NCI-H226 (cell line): ENCODE results near the gene UROC1.

Experiments
- DNase-seq: peaks from one replicate; pipeline ENCODE4 v3.0.0-alpha.2; 2015

UROC1 gene

GRCh38 chr3:126529585-126530170 lies 12.1 kb upstream of the UROC1 start:
- no peak for DNase-seq

- DNase-seq, result no peak
Observed at GRCh38 chr3:126528800-126529541, 11.4 kb upstream of the UROC1 start.

- no peak for DNase-seq
Observed at GRCh38 chr3:126528419-126528799, 10.8 kb upstream of the UROC1 start.

- DNase-seq, result no peak
Observed at GRCh38 chr3:126527455-126528211, 10.1 kb upstream of the UROC1 start.

GRCh38 chr3:126527006-126527405 lies 9.4 kb upstream of the UROC1 start:
- no peak for DNase-seq

- DNase-seq, result no peak
Observed at GRCh38 chr3:126526668-126527005, 9.1 kb upstream of the UROC1 start.

- DNase-seq, result no peak
Observed at GRCh38 chr3:126525853-126526667, 8.5 kb upstream of the UROC1 start.

GRCh38 chr3:126525091-126525852 lies 7.7 kb upstream of the UROC1 start:
- DNase-seq, result no peak

GRCh38 chr3:126524429-126524988 lies 6.9 kb upstream of the UROC1 start:
- DNase-seq, result peak; percentile 18

GRCh38 chr3:126523745-126524428 lies 6.3 kb upstream of the UROC1 start, which contains the start of gene CHST13:
TSS of gene CHST13 (plus strand) at chr3:126524155. CDS start at chr3:126524333, 178 bp downstream.
- peak; percentile 50 for DNase-seq

GRCh38 chr3:126522363-126522788 lies 4.8 kb upstream of the UROC1 start:
- peak; percentile 34 for DNase-seq

- no peak for DNase-seq
Observed at GRCh38 chr3:126521122-126521891, 3.7 kb upstream of the UROC1 start.

GRCh38 chr3:126519506-126520455 lies 2.2 kb upstream of the UROC1 start:
- no peak for DNase-seq

- DNase-seq, result no peak
Observed at GRCh38 chr3:126518779-126519177, 1.2 kb upstream of the UROC1 start.

- no peak for DNase-seq
Observed at GRCh38 chr3:126517986-126518778, 609 bp upstream of the UROC1 start.

- no peak for DNase-seq
Observed at GRCh38 chr3:126516936-126517290, 660 bp downstream of the UROC1 start.

GRCh38 chr3:126516152-126516935 lies 1.2 kb downstream of the UROC1 start:
- no peak for DNase-seq
